Epithelial cell of prostate (primary cell): Measurements from ENCODE around the gene ZNF503.

Source experiments
- DNase-seq: peaks from one replicate; pipeline ENCODE4 v3.0.0-alpha.2; 2011; ENCODE audit warnings: low read depth, low spot score
- H3K27ac ChIP-seq: fragments of 450-650 bp; 2 replicates; pipeline ENCODE4 v1.5.1; 2017; ENCODE audit warnings: mild to moderate bottlenecking

The ZNF503 gene

GRCh38 chr10:75432763-75433162 lies 31.2 kb upstream of the ZNF503 start:
- no peak overlapping the region for H3K27ac ChIP-seq
- DNase-seq = no peak

GRCh38 chr10:75432176-75432575 lies 30.6 kb upstream of the ZNF503 start:
- DNase-seq = no peak
- H3K27ac ChIP-seq = no peak overlapping the region

GRCh38 chr10:75431180-75432111 lies 29.9 kb upstream of the ZNF503 start, which contains the start of gene LRMDA:
LRMDA (plus strand) TSS chr10:75431624.
- DNase-seq = no peak
- H3K27ac ChIP-seq = peak within 1 kb of the TSS; percentile 83

GRCh38 chr10:75430000-75430763 lies 28.6 kb upstream of the ZNF503 start:
- DNase-seq = peak; percentile 50

GRCh38 chr10:75429159-75429827 lies 27.7 kb upstream of the ZNF503 start:
- no peak for DNase-seq
- peak overlapping the region; percentile 83 for H3K27ac ChIP-seq

More at GRCh38 chr10:75430000-75430763, 28.6 kb upstream of the ZNF503 start:
- peak overlapping the region; percentile 83 for H3K27ac ChIP-seq

- DNase-seq = peak; percentile 55
- H3K27ac ChIP-seq = peak overlapping the region; percentile 83
Measured at GRCh38 chr10:75428434-75429158, 27.0 kb upstream of the ZNF503 start.

- peak overlapping the region; percentile 83 for H3K27ac ChIP-seq
- no peak for DNase-seq
Measured at GRCh38 chr10:75427951-75428350, 26.4 kb upstream of the ZNF503 start.

- no peak for DNase-seq
Measured at GRCh38 chr10:75426880-75427279, 25.3 kb upstream of the ZNF503 start.

GRCh38 chr10:75425291-75426079 lies 23.9 kb upstream of the ZNF503 start:
- H3K27ac ChIP-seq = no peak overlapping the region
- DNase-seq = no peak

More at GRCh38 chr10:75426880-75427279, 25.3 kb upstream of the ZNF503 start:
- peak overlapping the region; percentile 83 for H3K27ac ChIP-seq

GRCh38 chr10:75424571-75424970 lies 23.0 kb upstream of the ZNF503 start:
- no peak for DNase-seq
- no peak overlapping the region for H3K27ac ChIP-seq

GRCh38 chr10:75422913-75423312 lies 21.3 kb upstream of the ZNF503 start:
- no peak for DNase-seq
- H3K27ac ChIP-seq = no peak overlapping the region

- H3K27ac ChIP-seq = no peak overlapping the region
- DNase-seq = no peak
Measured at GRCh38 chr10:75418712-75419111, 17.1 kb upstream of the ZNF503 start.

- no peak overlapping the region for H3K27ac ChIP-seq
- no peak for DNase-seq
Measured at GRCh38 chr10:75418293-75418692, 16.7 kb upstream of the ZNF503 start.

GRCh38 chr10:75417522-75417927 lies 16.0 kb upstream of the ZNF503 start:
- no peak for DNase-seq
- H3K27ac ChIP-seq = no peak overlapping the region

- DNase-seq = no peak
- H3K27ac ChIP-seq = no peak overlapping the region
Measured at GRCh38 chr10:75414527-75414926, 13.0 kb upstream of the ZNF503 start.

- DNase-seq = no peak
Measured at GRCh38 chr10:75410132-75411005, 8.8 kb upstream of the ZNF503 start.

GRCh38 chr10:75408911-75409885 lies 7.6 kb upstream of the ZNF503 start:
- peak overlapping the region; percentile 86 for H3K27ac ChIP-seq
- DNase-seq = no peak

More at GRCh38 chr10:75410132-75411005, 8.8 kb upstream of the ZNF503 start:
- H3K27ac ChIP-seq = no peak overlapping the region
